H1 (cell line): ENCODE data around the gene VPS13D. TPM values are rescaled to one million over a fixed set of nuclear protein-coding genes. Genes with fewer than 3 reads are reported as not detected.

ENCODE experiments used
- CTCF ChIA-PET: fragments of 300-600 bp; sonication (Branson Sonifier 250); formaldehyde crosslinking; loops from one replicate; lab custom pipeline; 2021; ENCODE audit not compliant: partially characterized antibody; lab: Charles Lee
- POLR2A ChIA-PET: fragments of 300-600 bp; sonication (Branson Sonifier 250); formaldehyde crosslinking; loops from one replicate; lab custom pipeline; 2021; ENCODE audit warnings: inconsistent platforms; ENCODE audit not compliant: partially characterized antibody; lab: Charles Lee
- DNase-seq, 2 experiments: peaks; one replicate each; pipeline versions ENCODE4 v3.0.0 to v3.0.0-alpha.2; 2010 to 2022; ENCODE audit warnings: low spot score in 2 of 2, low read depth in 1 of 2, mixed read lengths in 1 of 2
- FAIRE-seq: peaks from 2 replicates; lab custom pipeline; 2011; peaks lifted over from hg19 to GRCh38; lab: Jason Lieb, UNC
- H2AFZ ChIP-seq: 2 replicates; pipeline ENCODE4 v1.8.1; 2012; ENCODE audit warnings: low read length, inconsistent platforms
- H2AK5ac ChIP-seq: 2 replicates; pipeline ENCODE4 v1.6.1; 2013; ENCODE audit warnings: low read depth, low read length
- H2BK120ac ChIP-seq: replicated peaks from 2 replicates; pipeline ENCODE3; 2013; ENCODE audit warnings: low read depth, low read length, inconsistent platforms
- H2BK12ac ChIP-seq: 2 replicates; pipeline ENCODE4 v1.6.1; 2013; ENCODE audit warnings: low read depth, low read length
- H2BK15ac ChIP-seq: 2 replicates; pipeline ENCODE4 v1.6.1; 2013; ENCODE audit warnings: low read length
- H2BK20ac ChIP-seq: 2 replicates; pipeline ENCODE4 v1.6.1; 2013; ENCODE audit warnings: low read length
- H2BK5ac ChIP-seq: 2 replicates; pipeline ENCODE4 v1.6.1; 2013; ENCODE audit warnings: low read depth, low read length
- H3K14ac ChIP-seq: 2 replicates; pipeline ENCODE4 v1.6.1; 2013; ENCODE audit warnings: inconsistent platforms; ENCODE audit not compliant: insufficient read length
- H3K18ac ChIP-seq: 2 replicates; pipeline ENCODE4 v1.6.1; 2013; ENCODE audit warnings: low read length; ENCODE audit errors: extremely low read depth
- H3K23ac ChIP-seq: 2 replicates; pipeline ENCODE4 v1.6.1; 2013; ENCODE audit warnings: inconsistent platforms; ENCODE audit not compliant: insufficient read length
- H3K23me2 ChIP-seq: 2 replicates; pipeline ENCODE4 v1.6.1; 2013; ENCODE audit warnings: low read depth, low read length
- H3K27ac ChIP-seq: 2 replicates; pipeline ENCODE4 v1.6.1; 2011; ENCODE audit warnings: low read depth, low read length, inconsistent platforms
- H3K27me3 ChIP-seq, 4 experiments: replicated peaks in 1 of 4; 1 replicate in 1 of 4; 2 replicates in 3 of 4; pipeline versions ENCODE4 v1.6.1 to v1.8.1; 2011 to 2013; ENCODE audit warnings: low read length in 3 of 4, mild to moderate bottlenecking in 3 of 4, inconsistent platforms in 2 of 4, mixed read lengths in 2 of 4, moderate library complexity in 1 of 4; ENCODE audit not compliant: control insufficient read depth in 3 of 4, insufficient read depth in 3 of 4; ENCODE audit errors: extremely low read depth in 1 of 4
- H3K36me3 ChIP-seq, 4 experiments: 2 replicates each; pipeline versions ENCODE4 v1.6.1 to v1.8.1; 2011 to 2013; ENCODE audit warnings: mild to moderate bottlenecking in 4 of 4, low read length in 3 of 4, moderate library complexity in 2 of 4, control low read depth in 1 of 4, inconsistent platforms in 1 of 4; ENCODE audit not compliant: insufficient read depth in 4 of 4, control insufficient read depth in 2 of 4
- H3K4ac ChIP-seq: replicated peaks from 2 replicates; pipeline ENCODE3; 2013; ENCODE audit warnings: low read length, low read depth, mixed read lengths, inconsistent platforms; ENCODE audit not compliant: insufficient read length
- H3K4me1 ChIP-seq, 4 experiments: replicated peaks in 1 of 4; 1 replicate in 1 of 4; 2 replicates in 3 of 4; pipeline versions ENCODE4 v1.6.1 to v1.8.1; 2011 to 2013; ENCODE audit warnings: low read length in 3 of 4, inconsistent platforms in 2 of 4, mixed read lengths in 1 of 4; ENCODE audit not compliant: insufficient read depth in 4 of 4, control insufficient read depth in 3 of 4
- H3K4me2 ChIP-seq, 2 experiments: 2 replicates each; pipeline versions ENCODE4 v1.6.1 to v1.8.1; 2011 to 2013; ENCODE audit warnings: low read depth in 2 of 2, low read length in 2 of 2, control low read depth in 1 of 2, inconsistent platforms in 1 of 2, mild to moderate bottlenecking in 1 of 2; ENCODE audit not compliant: insufficient read depth in 1 of 2
- H3K4me3 ChIP-seq, 4 experiments: fragments of 200-600, 300-600 bp in 1 of 4; sonication (generic), shearing (Covaris generic), sonication (Bioruptor Twin) in 1 of 4; 2 replicates each; pipeline versions ENCODE4 v1.5.1 to v1.8.1; 2011 to 2016; ENCODE audit warnings: low read length in 4 of 4, low read depth in 3 of 4, control low read depth in 2 of 4, inconsistent platforms in 2 of 4, mild to moderate bottlenecking in 2 of 4, mixed read lengths in 1 of 4, moderate library complexity in 1 of 4; ENCODE audit not compliant: insufficient read depth in 2 of 4; ENCODE audit errors: extremely low read depth in 1 of 4
- H3K56ac ChIP-seq: replicated peaks from 2 replicates; pipeline ENCODE3; 2013; ENCODE audit warnings: low read depth, mild to moderate bottlenecking, mixed read lengths, low read length, inconsistent platforms; ENCODE audit not compliant: insufficient read length
- H3K79me1 ChIP-seq: 2 replicates; pipeline ENCODE4 v1.6.1; 2013; ENCODE audit warnings: low read depth, low read length, control low read depth
- H3K79me2 ChIP-seq, 2 experiments: 2 replicates each; pipeline versions ENCODE4 v1.6.1 to v1.8.1; 2012 to 2013; ENCODE audit warnings: low read length in 2 of 2, mild to moderate bottlenecking in 2 of 2, inconsistent platforms in 1 of 2; ENCODE audit not compliant: insufficient read depth in 2 of 2, control insufficient read depth in 1 of 2
- H3K9ac ChIP-seq, 4 experiments: replicated peaks in 1 of 4; 1 replicate in 1 of 4; 2 replicates in 3 of 4; pipeline versions ENCODE4 v1.6.1 to v1.8.1; 2011 to 2013; ENCODE audit warnings: low read depth in 3 of 4, low read length in 3 of 4, control low read depth in 2 of 4, mild to moderate bottlenecking in 2 of 4, moderate library complexity in 2 of 4, inconsistent platforms in 1 of 4; ENCODE audit errors: extremely low read depth in 1 of 4
- H3K9me3 ChIP-seq, 2 experiments: 2 replicates each; pipeline versions ENCODE4 v1.6.1 to v1.8.1; 2012 to 2013; ENCODE audit warnings: mild to moderate bottlenecking in 2 of 2, moderate library complexity in 2 of 2, control low read depth in 1 of 2, inconsistent platforms in 1 of 2, low read depth in 1 of 2, low read length in 1 of 2, mixed read lengths in 1 of 2; ENCODE audit not compliant: insufficient read depth in 2 of 2
- H4K20me1 ChIP-seq, 2 experiments: replicated peaks in 1 of 2; 2 replicates each; pipeline versions ENCODE3 to v1.8.1; 2011 to 2013; ENCODE audit warnings: inconsistent platforms in 2 of 2, low read length in 2 of 2, mild to moderate bottlenecking in 1 of 2; ENCODE audit not compliant: insufficient read depth in 2 of 2, control insufficient read depth in 1 of 2
- H4K5ac ChIP-seq: 2 replicates; pipeline ENCODE4 v1.6.1; 2013; ENCODE audit warnings: low read length, low read depth, mixed read lengths, inconsistent platforms; ENCODE audit not compliant: insufficient read length
- H4K8ac ChIP-seq: 2 replicates; pipeline ENCODE4 v1.8.0; 2013; ENCODE audit warnings: mild to moderate bottlenecking, moderate library complexity, low read length, inconsistent platforms; ENCODE audit not compliant: insufficient read depth; ENCODE audit errors: extremely low read depth
- H4K91ac ChIP-seq: replicated peaks from 2 replicates; pipeline ENCODE3; 2013; ENCODE audit warnings: low read length, mixed read lengths, inconsistent platforms; ENCODE audit not compliant: insufficient read length
- BRCA1 ChIP-seq: IDR thresholded peaks from 2 replicates; pipeline ENCODE4 v1.6.1; 2012; ENCODE audit warnings: low read depth, low read length, improper control_type of control experiment
- CHD1 ChIP-seq: IDR thresholded peaks from 2 replicates; pipeline ENCODE4 v1.6.1; 2012; ENCODE audit warnings: low read depth, low read length, improper control_type of control experiment
- KDM5A ChIP-seq: fragments of 200-600 bp; IDR thresholded peaks from 2 replicates; pipeline ENCODE4 v1.7.1; 2012; ENCODE audit warnings: mild to moderate bottlenecking, low read length, inconsistent platforms, mixed read lengths
- MAFK ChIP-seq: IDR thresholded peaks from 2 replicates; pipeline ENCODE4 v1.6.1; 2012; ENCODE audit warnings: low read depth, mild to moderate bottlenecking, improper control_type of control experiment, low read length
- RAD21 ChIP-seq, 2 experiments: IDR thresholded peaks in 1 of 2; conservative IDR thresholded peaks in 1 of 2; 2 replicates each; pipeline ENCODE4 v1.6.1; 2011; ENCODE audit warnings: low read depth in 2 of 2, low read length in 2 of 2, improper control_type of control experiment in 1 of 2, inconsistent platforms in 1 of 2, mild to moderate bottlenecking in 1 of 2, moderate library complexity in 1 of 2
- WGBS, 2 experiments: shearing (Covaris generic) in 1 of 2; methylation state at CpG; one replicate each; pipeline versions ENCODE4 v1.1.6 to v1.1.7; 2013 to 2015; ENCODE audit warnings: low lambda C conversion rate in 2 of 2, mixed read lengths in 2 of 2, inconsistent platforms in 1 of 2, low coverage in 1 of 2, missing lambda C conversion rate in 1 of 2; ENCODE audit not compliant: insufficient replicate concordance in 2 of 2, insufficient coverage in 1 of 2, insufficient read length in 1 of 2; ENCODE audit errors: extremely low coverage in 1 of 2, missing lambda C conversion rate in 1 of 2; 5-methylcytosine and 5-hydroxymethylcytosine counted together
- polyA plus RNA-seq, 7 experiments: library from polyadenylated mRNA; depleted of rRNA in 3 of 7; stranded (reverse) in 5 of 7; unstranded in 2 of 7; fragments of >200 nt in 5 of 7; fragments of 200-250 nt in 2 of 7; gene quantifications; 1 replicate in 5 of 7; 2 replicates in 1 of 7; 4 replicates in 1 of 7; pipeline versions ENCODE4 v1.2.1 to v1.2.3, GENCODE V29; 2011 to 2013; ENCODE audit warnings: missing spikeins in 2 of 7, mixed read lengths in 2 of 7
- total RNA-seq: library from RNA; stranded (reverse); fragmentation: NEBNext Ultra II Directional; extraction: Animal tissue kit (Norgen Biotek cat#: 25700); gene quantifications from 2 replicates; pipeline ENCODE4 v1.2.1, GENCODE V29; 2021

VPS13D gene
- total and polyA plus RNA-seq, 2 of the 8 experiments (the other 6 are each of a cell fraction or from before 2014, with no cell fraction given), result 10.9 to 31.2 TPM

- TF ChIP-seq MAFK (no peak), RAD21 (IDR thresholded peaks at IDR 0.05 in 1 of 2, conservative IDR thresholded peaks at IDR 0.05 in 1 of 2; ENCODE audit: low read depth in 2 of 2, low read length in 2 of 2) (no peak), KDM5A (no peak), CHD1 (no peak), BRCA1 (no peak)
- H3K14ac ChIP-seq, result no peak overlapping the region
- 100% methylated on average over 1 of the region's 1 CpG; no CpG with 5 or more reads in 1 of the 2 experiments for WGBS, 2 experiments
- no peaks in the 10 kb centered on the region for H3K27me3 ChIP-seq
- no peak overlapping the region for H2BK15ac ChIP-seq
- H2BK5ac ChIP-seq, result no peak overlapping the region
- no peaks in the 10 kb centered on the region for H3K23me2 ChIP-seq
- H3K4me2 ChIP-seq, result no peak overlapping the region
- no peaks in the 10 kb centered on the region for H3K4me1 ChIP-seq
- H3K9ac ChIP-seq, result no peak overlapping the region
- H3K79me2 ChIP-seq, result no peaks in the 10 kb centered on the region
- no peak overlapping the region for H2BK120ac ChIP-seq
- no peak overlapping the region for H3K4ac ChIP-seq
- no peak for FAIRE-seq
- H2AK5ac ChIP-seq, result no peak overlapping the region
- H4K5ac ChIP-seq, result no peak overlapping the region
- no peak overlapping the region for H2BK12ac ChIP-seq
- no peak overlapping the region for H3K4me3 ChIP-seq
- H3K36me3 ChIP-seq, result peaks cover 2 to 22% (median 8%) of the 10 kb centered on the region in 4 experiments; a peak in 5 of 8 replicates
- no peak for DNase-seq
- no peaks in the 10 kb centered on the region for H4K20me1 ChIP-seq
- H3K18ac ChIP-seq, result no peak overlapping the region
- ChIA-PET CTCF (interaction anchor here (0.6 to 1.1 kb wide), 3 partner anchors 63 to 257 kb away, joined by 3 read pairs; no protein-coding TSS in a partner anchor), POLR2A (no interaction called here)
- H3K56ac ChIP-seq, result no peak overlapping the region
- no peak overlapping the region for H2BK20ac ChIP-seq
- H4K8ac ChIP-seq, result no peak overlapping the region
- H3K27ac ChIP-seq, result no peak overlapping the region
- no peak overlapping the region for H2AFZ ChIP-seq
- H3K9me3 ChIP-seq, result no peaks in the 10 kb centered on the region
- no peak overlapping the region for H4K91ac ChIP-seq
- no peak overlapping the region for H3K23ac ChIP-seq
- no peaks in the 10 kb centered on the region; the same call in 1 of the 2 replicates for H3K79me1 ChIP-seq
Observed at GRCh38 chr1:12402842-12403241, 173.0 kb downstream of the VPS13D start.
